Central memory CD8-positive, alpha-beta T cell (primary cell): ENCODE data around the gene LRRC23.

ENCODE experiments used
- ATAC-seq: fragments of 150-1000 bp; cut with Tn5 transposase; replicated peaks from 2 replicates; pipeline ENCODE4 v1.10.0; 2022; ENCODE audit warnings: mild to moderate bottlenecking, moderate FRiP score, moderate number of reproducible peaks; ENCODE audit not compliant: poor library complexity, severe bottlenecking; ENCODE audit errors: extremely low read depth
- DNase-seq, 2 donors: peaks; one replicate each; pipeline ENCODE4 v3.0.0; 2021; ENCODE audit warnings: low spot score in 2 of 2
- H3K27ac Mint-ChIP-seq: one replicate; pipeline ENCODE4 v1.8.0; 2022; ENCODE audit warnings: low read depth, mild to moderate bottlenecking, moderate library complexity, mixed read lengths
- H3K27me3 Mint-ChIP-seq: one replicate; pipeline ENCODE4 v1.8.0; 2022; ENCODE audit warnings: mixed read lengths
- H3K36me3 Mint-ChIP-seq: one replicate; pipeline ENCODE4 v1.8.0; 2022; ENCODE audit warnings: mild to moderate bottlenecking, moderate library complexity, mixed read lengths; ENCODE audit not compliant: insufficient read depth
- H3K4me1 Mint-ChIP-seq: one replicate; pipeline ENCODE4 v1.8.0; 2022; ENCODE audit warnings: mixed read lengths
- H3K4me3 Mint-ChIP-seq: one replicate; pipeline ENCODE4 v1.8.0; 2022; ENCODE audit warnings: mild to moderate bottlenecking, moderate library complexity, mixed read lengths
- H3K9me3 Mint-ChIP-seq: one replicate; pipeline ENCODE4 v1.8.0; 2022; ENCODE audit warnings: mixed read lengths

The LRRC23 gene

GRCh38 chr12:6916426-6917200, 12.0 kb downstream of the LRRC23 start:
- ATAC-seq: no peak
- Mint-ChIP-seq H3K36me3 (peaks cover 29% of the 10 kb centered on the region), H3K27me3 (no peaks in the 10 kb centered on the region), H3K4me3 (peak overlapping the region; percentile 88), H3K9me3 (no peaks in the 10 kb centered on the region), H3K27ac (peak overlapping the region; percentile 52), H3K4me1 (peaks cover 42% of the 10 kb centered on the region)
- no peak for DNase-seq

- Mint-ChIP-seq H3K27me3 (no peaks in the 10 kb centered on the region), H3K9me3 (no peaks in the 10 kb centered on the region), H3K27ac (no peak overlapping the region), H3K36me3 (peaks cover 33% of the 10 kb centered on the region), H3K4me1 (peaks cover 40% of the 10 kb centered on the region), H3K4me3 (no peak overlapping the region)
- DNase-seq (no peak), ATAC-seq (no peak)
Observed at GRCh38 chr12:6917491-6918231, 13.0 kb downstream of the LRRC23 start.

DNA sequence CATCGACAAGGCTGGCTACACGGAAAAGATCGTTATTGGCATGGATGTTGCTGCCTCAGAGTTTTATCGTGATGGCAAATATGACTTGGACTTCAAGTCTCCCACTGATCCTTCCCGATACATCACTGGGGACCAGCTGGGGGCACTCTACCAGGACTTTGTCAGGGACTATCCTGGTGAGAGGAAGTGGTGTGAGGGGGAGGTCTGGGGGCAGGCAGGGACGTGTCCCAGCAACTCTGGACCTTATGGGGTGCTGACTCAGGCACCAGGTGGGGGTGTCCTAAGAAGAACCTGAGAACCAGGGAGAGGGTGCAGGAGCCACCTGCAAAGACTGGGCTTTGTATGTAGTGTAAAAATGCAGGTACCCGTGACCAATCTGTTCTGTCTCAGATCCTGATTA, 15.0 kb downstream of the LRRC23 start:
- ATAC-seq: no peak
- no peak overlapping the region for H3K27ac Mint-ChIP-seq
- H3K4me1 Mint-ChIP-seq: peaks cover 32% of the 10 kb centered on the region
- H3K36me3 Mint-ChIP-seq: peaks cover 37% of the 10 kb centered on the region
- no peak overlapping the region for H3K4me3 Mint-ChIP-seq
- H3K9me3 Mint-ChIP-seq: no peaks in the 10 kb centered on the region
- DNase-seq: no peak
- H3K27me3 Mint-ChIP-seq: no peaks in the 10 kb centered on the region

- Mint-ChIP-seq H3K36me3 (peaks cover 38% of the 10 kb centered on the region), H3K27me3 (no peaks in the 10 kb centered on the region), H3K4me1 (peaks cover 22% of the 10 kb centered on the region), H3K4me3 (no peak overlapping the region), H3K9me3 (no peaks in the 10 kb centered on the region), H3K27ac (no peak overlapping the region)
- ATAC-seq (no peak), DNase-seq (no peak)
Observed at GRCh38 chr12:6921539-6921938, 16.9 kb downstream of the LRRC23 start.

GRCh38 chr12:6921996-6922946, 17.6 kb downstream of the LRRC23 start:
- Mint-ChIP-seq H3K4me3 (no peak overlapping the region), H3K36me3 (peaks cover 36% of the 10 kb centered on the region), H3K27ac (no peak overlapping the region), H3K27me3 (no peaks in the 10 kb centered on the region), H3K4me1 (peaks cover 22% of the 10 kb centered on the region), H3K9me3 (no peaks in the 10 kb centered on the region)
- DNase-seq: no peak
- ATAC-seq: no peak

- H3K27ac Mint-ChIP-seq: no peak overlapping the region
- peaks cover 33% of the 10 kb centered on the region for H3K36me3 Mint-ChIP-seq
- no peaks in the 10 kb centered on the region for H3K9me3 Mint-ChIP-seq
- DNase-seq (no peak), ATAC-seq (no peak)
- no peaks in the 10 kb centered on the region for H3K27me3 Mint-ChIP-seq
- peaks cover 23% of the 10 kb centered on the region for H3K4me1 Mint-ChIP-seq
- H3K4me3 Mint-ChIP-seq: no peak overlapping the region
Observed at GRCh38 chr12:6923003-6923732, 18.5 kb downstream of the LRRC23 start.

DNA sequence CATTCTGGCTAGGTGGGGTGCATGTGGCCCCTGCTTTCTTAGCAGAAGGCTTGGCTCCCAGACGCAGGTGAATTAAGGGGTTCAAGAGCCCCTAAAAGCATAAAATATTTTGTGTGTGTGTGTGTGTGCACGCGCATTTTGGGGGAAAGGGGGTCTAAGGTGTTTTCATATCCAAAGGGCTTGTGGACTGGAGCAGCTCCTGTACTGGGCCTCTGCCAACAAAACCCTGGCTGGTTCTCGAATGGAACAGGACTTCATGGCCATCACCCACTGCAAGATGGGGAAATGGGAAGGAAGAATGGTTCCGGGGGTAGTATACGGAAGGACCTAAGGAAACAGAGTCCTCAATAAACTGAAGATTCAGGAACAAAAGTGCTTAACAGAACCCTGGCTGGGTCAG, 19.2 kb downstream of the LRRC23 start:
- Mint-ChIP-seq H3K27me3 (no peaks in the 10 kb centered on the region), H3K4me1 (peaks cover 28% of the 10 kb centered on the region), H3K4me3 (peak overlapping the region; percentile 58), H3K36me3 (peaks cover 30% of the 10 kb centered on the region), H3K27ac (no peak overlapping the region), H3K9me3 (no peaks in the 10 kb centered on the region)
- ATAC-seq: no peak
- DNase-seq: no peak

- Mint-ChIP-seq H3K27me3 (no peaks in the 10 kb centered on the region), H3K27ac (peak overlapping the region; percentile 12)
Observed at GRCh38 chr12:6925239-6925539, 20.6 kb downstream of the LRRC23 start.

GRCh38 chr12:6925540-6926279, 21.1 kb downstream of the LRRC23 start:
- H3K4me3 Mint-ChIP-seq: peak overlapping the region; percentile 83
- no peaks in the 10 kb centered on the region for H3K27me3 Mint-ChIP-seq
- H3K27ac Mint-ChIP-seq: peak overlapping the region; percentile 12
- peaks cover 21% of the 10 kb centered on the region for H3K36me3 Mint-ChIP-seq
- ATAC-seq: no peak
- peaks cover 45% of the 10 kb centered on the region for H3K4me1 Mint-ChIP-seq
- DNase-seq: no peak
- H3K9me3 Mint-ChIP-seq: no peaks in the 10 kb centered on the region

More at GRCh38 chr12:6925239-6925539, 20.6 kb downstream of the LRRC23 start:
- Mint-ChIP-seq H3K36me3 (peaks cover 21% of the 10 kb centered on the region), H3K9me3 (no peaks in the 10 kb centered on the region), H3K4me1 (peaks cover 41% of the 10 kb centered on the region), H3K4me3 (peak overlapping the region; percentile 58)
- no peak for DNase-seq
- no peak for ATAC-seq

GRCh38 chr12:6927379-6928021, 22.9 kb downstream of the LRRC23 start, which contains the start of gene ATN1:
Gene ATN1, plus strand, starts transcription at chr12:6927959. Its CDS starts 6,043 bp downstream, at chr12:6934002.
- no peaks in the 10 kb centered on the region for H3K27me3 Mint-ChIP-seq
- DNase-seq (no peak), ATAC-seq (no peak)
- peak within 1 kb of the TSS; percentile 83 for H3K4me3 Mint-ChIP-seq
- H3K36me3 Mint-ChIP-seq: peaks cover 12% of the 10 kb centered on the region
- no peaks in the 10 kb centered on the region for H3K9me3 Mint-ChIP-seq
- H3K4me1 Mint-ChIP-seq: peaks cover 51% of the 10 kb centered on the region
- peak within 1 kb of the TSS; percentile 90 for H3K27ac Mint-ChIP-seq

- Mint-ChIP-seq H3K4me1 (peaks cover 54% of the 10 kb centered on the region), H3K27me3 (no peaks in the 10 kb centered on the region), H3K36me3 (peaks cover 15% of the 10 kb centered on the region), H3K27ac (peak overlapping the region; percentile 90), H3K4me3 (peak overlapping the region; percentile 83), H3K9me3 (no peaks in the 10 kb centered on the region)
- DNase-seq (no peak), ATAC-seq (peak; percentile 31)
Observed at GRCh38 chr12:6928022-6928702, 23.5 kb downstream of the LRRC23 start.
